ENCODE data around the gene KLHL29. TPM values are rescaled to one million over a fixed set of nuclear protein-coding genes. Genes with fewer than 3 reads are reported as not detected.

KLHL29 gene
- total RNA-seq, 1 donor from 2014 or later, result 3.8 TPM

GRCh38 chr2:23447405-23447804 is 62.4 kb downstream of the KLHL29 start:
- Mint-ChIP-seq H3K4me3 (no peak overlapping the region), H3K27ac (no peak overlapping the region), H3K9me3 (no peaks in the 10 kb centered on the region), H3K27me3 (peaks cover 21% of the 10 kb centered on the region), H3K36me3 (ENCODE audit: low read depth) (peaks cover 2% of the 10 kb centered on the region), H3K4me1 (peaks cover 12% of the 10 kb centered on the region)
- intact Hi-C loops (cut with micrococcal nuclease), result no loop called here
- DNase-seq, result no peak

GRCh38 chr2:23448906-23449305 is 63.9 kb downstream of the KLHL29 start:
- DNase-seq, result no peak
- no peak overlapping the region for H3K27ac Mint-ChIP-seq
- intact Hi-C loops (cut with micrococcal nuclease), result no loop called here
- peaks cover 27% of the 10 kb centered on the region for H3K4me1 Mint-ChIP-seq
- H3K9me3 Mint-ChIP-seq, result no peaks in the 10 kb centered on the region
- no peak overlapping the region for H3K4me3 Mint-ChIP-seq
- peaks cover 15% of the 10 kb centered on the region for H3K27me3 Mint-ChIP-seq
- H3K36me3 Mint-ChIP-seq (ENCODE audit: low read depth), result peaks cover 2% of the 10 kb centered on the region

GRCh38 chr2:23449413-23449812 is 64.4 kb downstream of the KLHL29 start:
- peaks cover 15% of the 10 kb centered on the region for H3K27me3 Mint-ChIP-seq
- H3K9me3 Mint-ChIP-seq, result no peaks in the 10 kb centered on the region
- H3K27ac Mint-ChIP-seq, result no peak overlapping the region
- intact Hi-C loops (cut with micrococcal nuclease), result no loop called here
- DNase-seq, result no peak
- H3K4me1 Mint-ChIP-seq, result peaks cover 27% of the 10 kb centered on the region
- no peak overlapping the region for H3K4me3 Mint-ChIP-seq
- peaks cover 2% of the 10 kb centered on the region for H3K36me3 Mint-ChIP-seq (ENCODE audit: low read depth)

- DNase-seq, result no peak
- Mint-ChIP-seq H3K9me3 (no peaks in the 10 kb centered on the region), H3K27ac (no peak overlapping the region), H3K36me3 (ENCODE audit: low read depth) (peaks cover 2% of the 10 kb centered on the region), H3K27me3 (peaks cover 19% of the 10 kb centered on the region), H3K4me1 (peaks cover 30% of the 10 kb centered on the region), H3K4me3 (no peak overlapping the region)
- intact Hi-C loops (cut with micrococcal nuclease), result loop anchor here (5.0 kb wide), 1 partner anchor 37 kb away; no protein-coding TSS in a partner anchor
Observed at GRCh38 chr2:23449831-23450331, 64.9 kb downstream of the KLHL29 start.

- no peak for DNase-seq
- peaks cover 10% of the 10 kb centered on the region for H3K27me3 Mint-ChIP-seq
- peaks cover 30% of the 10 kb centered on the region for H3K4me1 Mint-ChIP-seq
- H3K9me3 Mint-ChIP-seq, result no peaks in the 10 kb centered on the region
- H3K36me3 Mint-ChIP-seq (ENCODE audit: low read depth), result peaks cover 2% of the 10 kb centered on the region
- no peak overlapping the region for H3K27ac Mint-ChIP-seq
- intact Hi-C loops (cut with micrococcal nuclease), result loop anchor here (2.0 to 5.0 kb wide), 2 partner anchors 16 to 35 kb away; no protein-coding TSS in a partner anchor
- H3K4me3 Mint-ChIP-seq, result no peak overlapping the region
Observed at GRCh38 chr2:23452372-23452771, 67.4 kb downstream of the KLHL29 start.

GRCh38 chr2:23452853-23453420 is 68.0 kb downstream of the KLHL29 start:
- H3K27ac Mint-ChIP-seq, result peak overlapping the region; percentile 18
- peaks cover 30% of the 10 kb centered on the region for H3K4me1 Mint-ChIP-seq
- intact Hi-C loops (cut with micrococcal nuclease), result loop anchor here (1.0 to 5.0 kb wide), 3 partner anchors 8 to 34 kb away; no protein-coding TSS in a partner anchor
- peak overlapping the region; percentile 58 for H3K4me3 Mint-ChIP-seq
- DNase-seq, result peak; percentile 78
- peaks cover 2% of the 10 kb centered on the region for H3K36me3 Mint-ChIP-seq (ENCODE audit: low read depth)
- H3K27me3 Mint-ChIP-seq, result peaks cover 7% of the 10 kb centered on the region
- H3K9me3 Mint-ChIP-seq, result no peaks in the 10 kb centered on the region

GRCh38 chr2:23453432-23453831 is 68.5 kb downstream of the KLHL29 start:
- Mint-ChIP-seq H3K36me3 (ENCODE audit: low read depth) (peaks cover 2% of the 10 kb centered on the region), H3K9me3 (no peaks in the 10 kb centered on the region), H3K27me3 (peaks cover 7% of the 10 kb centered on the region), H3K27ac (peak overlapping the region; percentile 18), H3K4me1 (peaks cover 30% of the 10 kb centered on the region), H3K4me3 (peak overlapping the region; percentile 58)
- intact Hi-C loops (cut with micrococcal nuclease), result loop anchor here (1.0 to 5.0 kb wide), 3 partner anchors 8 to 34 kb away; no protein-coding TSS in a partner anchor
- no peak for DNase-seq

GRCh38 chr2:23453836-23454460 is 69.0 kb downstream of the KLHL29 start:
- H3K9me3 Mint-ChIP-seq, result no peaks in the 10 kb centered on the region
- intact Hi-C loops (cut with micrococcal nuclease), result loop anchor here (1.0 to 5.0 kb wide), 3 partner anchors 7 to 33 kb away; no protein-coding TSS in a partner anchor
- H3K4me1 Mint-ChIP-seq, result peaks cover 30% of the 10 kb centered on the region
- no peak for DNase-seq
- no peak overlapping the region for H3K4me3 Mint-ChIP-seq
- H3K36me3 Mint-ChIP-seq (ENCODE audit: low read depth), result peaks cover 2% of the 10 kb centered on the region
- no peak overlapping the region for H3K27ac Mint-ChIP-seq
- H3K27me3 Mint-ChIP-seq, result peaks cover 7% of the 10 kb centered on the region

GRCh38 chr2:23454501-23455120 is 69.6 kb downstream of the KLHL29 start:
- Mint-ChIP-seq H3K4me3 (no peak overlapping the region), H3K36me3 (ENCODE audit: low read depth) (no peaks in the 10 kb centered on the region)
- intact Hi-C loops (cut with micrococcal nuclease), result loop anchor here (5.0 kb wide), 1 partner anchor 33 kb away; no protein-coding TSS in a partner anchor

GRCh38 chr2:23456396-23456795 is 71.4 kb downstream of the KLHL29 start:
- no peak overlapping the region for H3K4me3 Mint-ChIP-seq
- DNase-seq, result no peak
- no peaks in the 10 kb centered on the region for H3K9me3 Mint-ChIP-seq
- peaks cover 24% of the 10 kb centered on the region for H3K4me1 Mint-ChIP-seq
- H3K27me3 Mint-ChIP-seq, result peaks cover 9% of the 10 kb centered on the region
- intact Hi-C loops (cut with micrococcal nuclease), result no loop called here
- H3K27ac Mint-ChIP-seq, result no peak overlapping the region
- H3K36me3 Mint-ChIP-seq (ENCODE audit: low read depth), result no peaks in the 10 kb centered on the region

More at GRCh38 chr2:23454501-23455120, 69.6 kb downstream of the KLHL29 start:
- H3K4me1 Mint-ChIP-seq, result peaks cover 24% of the 10 kb centered on the region
- peaks cover 7% of the 10 kb centered on the region for H3K27me3 Mint-ChIP-seq
- no peak overlapping the region for H3K27ac Mint-ChIP-seq
- DNase-seq, result no peak
- H3K9me3 Mint-ChIP-seq, result no peaks in the 10 kb centered on the region

GRCh38 chr2:23456881-23457760 is 72.1 kb downstream of the KLHL29 start:
- Mint-ChIP-seq H3K27me3 (peaks cover 9% of the 10 kb centered on the region), H3K4me1 (peaks cover 24% of the 10 kb centered on the region), H3K27ac (no peak overlapping the region), H3K4me3 (no peak overlapping the region), H3K9me3 (no peaks in the 10 kb centered on the region), H3K36me3 (ENCODE audit: low read depth) (no peaks in the 10 kb centered on the region)
- no peak for DNase-seq
- intact Hi-C loops (cut with micrococcal nuclease), result no loop called here

- Mint-ChIP-seq H3K36me3 (ENCODE audit: low read depth) (no peaks in the 10 kb centered on the region), H3K27ac (no peak overlapping the region), H3K27me3 (peaks cover 9% of the 10 kb centered on the region), H3K9me3 (no peaks in the 10 kb centered on the region), H3K4me1 (peaks cover 14% of the 10 kb centered on the region), H3K4me3 (no peak overlapping the region)
- intact Hi-C loops (cut with micrococcal nuclease), result no loop called here
- no peak for DNase-seq
Observed at GRCh38 chr2:23457990-23458682, 73.2 kb downstream of the KLHL29 start.

GRCh38 chr2:23459032-23459431 is 74.1 kb downstream of the KLHL29 start:
- Mint-ChIP-seq H3K4me1 (peaks cover 7% of the 10 kb centered on the region), H3K27ac (no peak overlapping the region), H3K27me3 (peaks cover 9% of the 10 kb centered on the region), H3K36me3 (ENCODE audit: low read depth) (no peaks in the 10 kb centered on the region), H3K9me3 (no peaks in the 10 kb centered on the region), H3K4me3 (no peak overlapping the region)
- intact Hi-C loops (cut with micrococcal nuclease), result no loop called here
- no peak for DNase-seq

Measured in activated CD4-positive, alpha-beta T cell treated with anti-CD3 and anti-CD28 coated beads, Interleukin-2, amount 10 ng/mL, durations not matched to agents 24 days and 14 days (primary cell).